HepG2 (cell line): ENCODE results near the gene NISCH. TPM values are rescaled to one million over a fixed set of nuclear protein-coding genes. Genes with fewer than 3 reads are reported as not detected.

Source experiments
- AKAP8 ChIP-seq: sonication (generic); formaldehyde crosslinking; IDR thresholded peaks from 2 replicates; pipeline ENCODE4 v1.5.1; 2020; ENCODE audit warnings: mild to moderate bottlenecking, missing genetic modification reagents
- BORCS8-MEF2B ChIP-seq: sonication (generic); formaldehyde crosslinking; IDR thresholded peaks from 2 replicates; pipeline ENCODE4 v1.8.0; 2022; ENCODE audit warnings: mild to moderate bottlenecking, missing genetic modification reagents
- FOSL2 ChIP-seq: sonication (generic); formaldehyde crosslinking; IDR thresholded peaks from 2 replicates; pipeline ENCODE4 v1.4.0; 2020; ENCODE audit warnings: missing genetic modification reagents
- GABPA ChIP-seq, 2 experiments: IDR thresholded peaks; 2 replicates each; pipeline ENCODE4 v1.6.1; 2011 to 2016; ENCODE audit warnings: low read depth in 2 of 2, low read length in 1 of 2, missing biosample characterization in 1 of 2, missing genetic modification characterization in 1 of 2
- GATAD2A ChIP-seq: IDR thresholded peaks from 2 replicates; pipeline ENCODE4 v1.6.1; 2016
- RELA ChIP-seq: sonication (generic); formaldehyde crosslinking; IDR thresholded peaks from 2 replicates; pipeline ENCODE4 v1.4.0; 2020; ENCODE audit warnings: missing genetic modification reagents
- TMF1 ChIP-seq: sonication (generic); formaldehyde crosslinking; IDR thresholded peaks from 2 replicates; pipeline ENCODE4 v1.8.1; 2022; ENCODE audit warnings: low read depth, missing genetic modification reagents
- ZNF230 ChIP-seq: sonication (generic); formaldehyde crosslinking; IDR thresholded peaks from 2 replicates; pipeline ENCODE4 v1.4.0; 2020; ENCODE audit warnings: mild to moderate bottlenecking, missing genetic modification reagents
- ZNF572 ChIP-seq: sonication (generic); formaldehyde crosslinking; IDR thresholded peaks from 2 replicates; pipeline ENCODE4 v1.5.1; 2020; ENCODE audit warnings: mild to moderate bottlenecking, missing genetic modification reagents
- ZNF788 ChIP-seq: sonication (generic); formaldehyde crosslinking; IDR thresholded peaks from 2 replicates; pipeline ENCODE4 v1.5.0; 2020; ENCODE audit warnings: mild to moderate bottlenecking, missing genetic modification reagents, borderline replicate concordance
- polyA plus RNA-seq, 8 experiments: library from polyadenylated mRNA; depleted of rRNA in 3 of 8; stranded (reverse) in 7 of 8; unstranded in 1 of 8; fragments of >200 nt; fragmentation: Illumina TruSeq in 4 of 8; extraction: Trizol in 4 of 8; gene quantifications; 2 replicates each; pipeline versions ENCODE4 v1.2.1 to v1.2.3, GENCODE V29; 2011 to 2016; ENCODE audit warnings: low read depth in 4 of 8, missing spikeins in 1 of 8, mixed read lengths in 1 of 8; ENCODE audit not compliant: insufficient read depth in 1 of 8
- total RNA-seq, 5 experiments: library from RNA; depleted of rRNA; stranded (reverse); fragments of >200 nt; fragmentation: Illumina TruSeq; extraction: Trizol; gene quantifications; 2 replicates each; pipeline ENCODE4 v1.2.3, GENCODE V29; 2016; ENCODE audit warnings: low read depth in 1 of 5
- TF ChIP-seq, protein P1 (sequence below): sonication (generic); formaldehyde crosslinking; IDR thresholded peaks from 2 replicates; pipeline ENCODE4 v1.4.0; 2020; ENCODE audit warnings: missing genetic modification reagents
- TF ChIP-seq, protein P2 (sequence below): sonication (generic); formaldehyde crosslinking; IDR thresholded peaks from 2 replicates; pipeline ENCODE4 v1.4.0; 2020; ENCODE audit warnings: missing genetic modification reagents
- TF ChIP-seq, protein P3 (sequence below): sonication (generic); formaldehyde crosslinking; IDR thresholded peaks from 2 replicates; pipeline ENCODE4 v1.5.0; 2020; ENCODE audit warnings: mild to moderate bottlenecking, missing genetic modification reagents, borderline replicate concordance
- TF ChIP-seq, protein P4 (sequence below): sonication (generic); formaldehyde crosslinking; IDR thresholded peaks from 2 replicates; pipeline ENCODE4 v1.8.1; 2023; ENCODE audit warnings: mild to moderate bottlenecking, missing genetic modification reagents, borderline replicate concordance
- TF ChIP-seq, protein P5 (sequence below): IDR thresholded peaks from 2 replicates; pipeline ENCODE4 v1.6.1; 2016; ENCODE audit warnings: missing genetic modification reagents, missing compliant biosample characterization

Gene NISCH
- total and polyA plus RNA-seq, 2 of the 13 experiments (the other 11 are each of a cell fraction or from before 2014, with no cell fraction given) = 27.0 to 47.6 TPM

DNA sequence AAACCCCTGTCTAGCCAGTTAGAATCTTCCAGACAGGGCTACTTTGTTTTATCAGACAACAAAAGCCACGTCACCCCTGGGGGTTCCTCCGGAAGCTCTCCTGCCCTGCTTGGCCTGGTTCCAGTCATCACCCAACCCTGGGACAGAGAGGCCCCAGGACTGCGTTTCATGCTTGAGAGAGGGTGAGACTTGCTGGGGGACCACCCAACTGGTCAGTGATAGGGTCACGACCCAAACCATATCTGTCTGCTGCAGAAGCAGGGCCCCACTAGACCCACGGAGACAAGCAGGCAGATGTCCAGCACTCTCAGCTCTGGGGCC is 77.1 kb downstream of the NISCH start (continued):
- TF ChIP-seq, protein P1, sequence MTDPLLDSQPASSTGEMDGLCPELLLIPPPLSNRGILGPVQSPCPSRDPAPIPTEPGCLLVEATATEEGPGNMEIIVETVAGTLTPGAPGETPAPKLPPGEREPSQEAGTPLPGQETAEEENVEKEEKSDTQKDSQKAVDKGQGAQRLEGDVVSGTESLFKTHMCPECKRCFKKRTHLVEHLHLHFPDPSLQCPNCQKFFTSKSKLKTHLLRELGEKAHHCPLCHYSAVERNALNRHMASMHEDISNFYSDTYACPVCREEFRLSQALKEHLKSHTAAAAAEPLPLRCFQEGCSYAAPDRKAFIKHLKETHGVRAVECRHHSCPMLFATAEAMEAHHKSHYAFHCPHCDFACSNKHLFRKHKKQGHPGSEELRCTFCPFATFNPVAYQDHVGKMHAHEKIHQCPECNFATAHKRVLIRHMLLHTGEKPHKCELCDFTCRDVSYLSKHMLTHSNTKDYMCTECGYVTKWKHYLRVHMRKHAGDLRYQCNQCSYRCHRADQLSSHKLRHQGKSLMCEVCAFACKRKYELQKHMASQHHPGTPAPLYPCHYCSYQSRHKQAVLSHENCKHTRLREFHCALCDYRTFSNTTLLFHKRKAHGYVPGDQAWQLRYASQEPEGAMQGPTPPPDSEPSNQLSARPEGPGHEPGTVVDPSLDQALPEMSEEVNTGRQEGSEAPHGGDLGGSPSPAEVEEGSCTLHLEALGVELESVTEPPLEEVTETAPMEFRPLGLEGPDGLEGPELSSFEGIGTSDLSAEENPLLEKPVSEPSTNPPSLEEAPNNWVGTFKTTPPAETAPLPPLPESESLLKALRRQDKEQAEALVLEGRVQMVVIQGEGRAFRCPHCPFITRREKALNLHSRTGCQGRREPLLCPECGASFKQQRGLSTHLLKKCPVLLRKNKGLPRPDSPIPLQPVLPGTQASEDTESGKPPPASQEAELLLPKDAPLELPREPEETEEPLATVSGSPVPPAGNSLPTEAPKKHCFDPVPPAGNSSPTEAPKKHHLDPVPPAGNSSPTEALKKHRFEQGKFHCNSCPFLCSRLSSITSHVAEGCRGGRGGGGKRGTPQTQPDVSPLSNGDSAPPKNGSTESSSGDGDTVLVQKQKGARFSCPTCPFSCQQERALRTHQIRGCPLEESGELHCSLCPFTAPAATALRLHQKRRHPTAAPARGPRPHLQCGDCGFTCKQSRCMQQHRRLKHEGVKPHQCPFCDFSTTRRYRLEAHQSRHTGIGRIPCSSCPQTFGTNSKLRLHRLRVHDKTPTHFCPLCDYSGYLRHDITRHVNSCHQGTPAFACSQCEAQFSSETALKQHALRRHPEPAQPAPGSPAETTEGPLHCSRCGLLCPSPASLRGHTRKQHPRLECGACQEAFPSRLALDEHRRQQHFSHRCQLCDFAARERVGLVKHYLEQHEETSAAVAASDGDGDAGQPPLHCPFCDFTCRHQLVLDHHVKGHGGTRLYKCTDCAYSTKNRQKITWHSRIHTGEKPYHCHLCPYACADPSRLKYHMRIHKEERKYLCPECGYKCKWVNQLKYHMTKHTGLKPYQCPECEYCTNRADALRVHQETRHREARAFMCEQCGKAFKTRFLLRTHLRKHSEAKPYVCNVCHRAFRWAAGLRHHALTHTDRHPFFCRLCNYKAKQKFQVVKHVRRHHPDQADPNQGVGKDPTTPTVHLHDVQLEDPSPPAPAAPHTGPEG (CRISPR knock-in tag) = 0 out of 2 replicates have a peak, but pooled peaks have one; percentile 6
- TF ChIP-seq FOSL2 (CRISPR knock-in tag) (peak; percentile 64), ZNF230 (CRISPR knock-in tag) (no peak), ZNF572 (no peak), GATAD2A (CRISPR knock-in tag) (peak; percentile 53; the same call in 1 of the 2 replicates), TMF1 (CRISPR knock-in tag) (0 out of 2 replicates have a peak, but pooled peaks have one; percentile 10), ZNF788 (CRISPR knock-in tag) (no peak), RELA (CRISPR knock-in tag) (no peak), AKAP8 (CRISPR knock-in tag) (no peak), GABPA (IDR thresholded peaks at IDR 0.05; ENCODE audit: low read depth, low read length) (no peak), GABPA (CRISPR knock-in tag; IDR thresholded peaks at IDR 0.05; ENCODE audit: low read depth) (peak; percentile 67), BORCS8-MEF2B (CRISPR knock-in tag) (no peak)
- TF ChIP-seq, protein P2, sequence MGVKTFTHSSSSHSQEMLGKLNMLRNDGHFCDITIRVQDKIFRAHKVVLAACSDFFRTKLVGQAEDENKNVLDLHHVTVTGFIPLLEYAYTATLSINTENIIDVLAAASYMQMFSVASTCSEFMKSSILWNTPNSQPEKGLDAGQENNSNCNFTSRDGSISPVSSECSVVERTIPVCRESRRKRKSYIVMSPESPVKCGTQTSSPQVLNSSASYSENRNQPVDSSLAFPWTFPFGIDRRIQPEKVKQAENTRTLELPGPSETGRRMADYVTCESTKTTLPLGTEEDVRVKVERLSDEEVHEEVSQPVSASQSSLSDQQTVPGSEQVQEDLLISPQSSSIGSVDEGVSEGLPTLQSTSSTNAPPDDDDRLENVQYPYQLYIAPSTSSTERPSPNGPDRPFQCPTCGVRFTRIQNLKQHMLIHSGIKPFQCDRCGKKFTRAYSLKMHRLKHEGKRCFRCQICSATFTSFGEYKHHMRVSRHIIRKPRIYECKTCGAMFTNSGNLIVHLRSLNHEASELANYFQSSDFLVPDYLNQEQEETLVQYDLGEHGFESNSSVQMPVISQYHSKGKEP = 0 out of 2 replicates have a peak, but pooled peaks have one; percentile 27
- TF ChIP-seq, protein P3, sequence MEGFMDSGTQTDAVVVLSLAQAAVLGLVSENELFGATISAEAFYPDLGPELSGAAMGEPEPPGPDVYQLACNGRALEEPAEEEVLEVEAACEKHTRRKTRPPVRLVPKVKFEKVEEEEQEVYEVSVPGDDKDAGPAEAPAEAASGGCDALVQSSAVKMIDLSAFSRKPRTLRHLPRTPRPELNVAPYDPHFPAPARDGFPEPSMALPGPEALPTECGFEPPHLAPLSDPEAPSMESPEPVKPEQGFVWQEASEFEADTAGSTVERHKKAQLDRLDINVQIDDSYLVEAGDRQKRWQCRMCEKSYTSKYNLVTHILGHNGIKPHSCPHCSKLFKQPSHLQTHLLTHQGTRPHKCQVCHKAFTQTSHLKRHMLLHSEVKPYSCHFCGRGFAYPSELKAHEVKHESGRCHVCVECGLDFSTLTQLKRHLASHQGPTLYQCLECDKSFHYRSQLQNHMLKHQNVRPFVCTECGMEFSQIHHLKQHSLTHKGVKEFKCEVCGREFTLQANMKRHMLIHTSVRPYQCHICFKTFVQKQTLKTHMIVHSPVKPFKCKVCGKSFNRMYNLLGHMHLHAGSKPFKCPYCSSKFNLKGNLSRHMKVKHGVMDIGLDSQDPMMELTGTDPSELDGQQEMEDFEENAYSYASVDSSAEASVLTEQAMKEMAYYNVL (CRISPR knock-in tag) = no peak
- TF ChIP-seq, protein P4, sequence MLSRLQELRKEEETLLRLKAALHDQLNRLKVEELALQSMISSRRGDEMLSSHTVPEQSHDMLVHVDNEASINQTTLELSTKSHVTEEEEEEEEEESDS (CRISPR knock-in tag) = no peak
- TF ChIP-seq, protein P5, sequence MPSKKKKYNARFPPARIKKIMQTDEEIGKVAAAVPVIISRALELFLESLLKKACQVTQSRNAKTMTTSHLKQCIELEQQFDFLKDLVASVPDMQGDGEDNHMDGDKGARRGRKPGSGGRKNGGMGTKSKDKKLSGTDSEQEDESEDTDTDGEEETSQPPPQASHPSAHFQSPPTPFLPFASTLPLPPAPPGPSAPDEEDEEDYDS = 0 out of 2 replicates have a peak, but pooled peaks have one; percentile 27
